HG03575 (cell line): ENCODE data around the gene TMEM203.

ENCODE experiments used
- ATAC-seq: cut with Tn5 transposase; IDR thresholded peaks from one replicate; pipeline ENCODE4 v1.9.1; 2021; ENCODE audit not compliant: unreplicated experiment, insufficient number of reproducible peaks, low FRiP score; ENCODE audit errors: extremely low read depth

TMEM203 gene

GRCh38 chr9:137187386-137187785 is 18.1 kb downstream of the TMEM203 start:
- ATAC-seq = no peak

- ATAC-seq = no peak
Measured at GRCh38 chr9:137186385-137186784, 19.1 kb downstream of the TMEM203 start.

GRCh38 chr9:137185921-137186320 is 19.5 kb downstream of the TMEM203 start:
- ATAC-seq = no peak

- no peak for ATAC-seq
Measured at GRCh38 chr9:137184881-137185660, 20.4 kb downstream of the TMEM203 start.

GRCh38 chr9:137183980-137184595 is 21.4 kb downstream of the TMEM203 start:
- no peak for ATAC-seq

- ATAC-seq = no peak
Measured at GRCh38 chr9:137182836-137183235, 22.6 kb downstream of the TMEM203 start.

GRCh38 chr9:137181680-137182079 is 23.8 kb downstream of the TMEM203 start:
- no peak for ATAC-seq

- ATAC-seq = no peak
Measured at GRCh38 chr9:137180491-137180890, 25.0 kb downstream of the TMEM203 start.

GRCh38 chr9:137179761-137180160 is 25.7 kb downstream of the TMEM203 start:
- ATAC-seq = no peak

- no peak for ATAC-seq
Measured at GRCh38 chr9:137178939-137179630, 26.4 kb downstream of the TMEM203 start.

GRCh38 chr9:137178201-137178938 is 27.1 kb downstream of the TMEM203 start:
- ATAC-seq = no peak

GRCh38 chr9:137176302-137177182 is 28.9 kb downstream of the TMEM203 start:
- no peak for ATAC-seq

GRCh38 chr9:137175345-137175961 is 30.0 kb downstream of the TMEM203 start:
- ATAC-seq = no peak

GRCh38 chr9:137174722-137175293 is 30.6 kb downstream of the TMEM203 start:
- ATAC-seq = no peak

- no peak for ATAC-seq
Measured at GRCh38 chr9:137173796-137174664, 31.4 kb downstream of the TMEM203 start.

- ATAC-seq = no peak
Measured at GRCh38 chr9:137172901-137173795, 32.3 kb downstream of the TMEM203 start.
